H9 (cell line): ENCODE data around the gene IFNG-AS1. TPM values are rescaled to one million over a fixed set of nuclear protein-coding genes. Genes with fewer than 3 reads are reported as not detected.

Experiments
- DNase-seq: peaks from one replicate; pipeline ENCODE4 v3.0.0-alpha.2; 2017
- H2AFZ ChIP-seq: one replicate; pipeline ENCODE4 v1.6.1; 2013; ENCODE audit warnings: mild to moderate bottlenecking, low read length, control low read depth, moderate library complexity
- H2AK5ac ChIP-seq: 2 replicates; pipeline ENCODE4 v1.6.1; 2013; ENCODE audit warnings: low read length, control low read depth, mixed read lengths; ENCODE audit not compliant: insufficient read length
- H2BK120ac ChIP-seq: one replicate; pipeline ENCODE4 v1.6.1; 2013; ENCODE audit warnings: low read depth, mild to moderate bottlenecking, low read length, control low read depth, inconsistent platforms; ENCODE audit not compliant: poor library complexity, severe bottlenecking
- H2BK12ac ChIP-seq: 2 replicates; pipeline ENCODE4 v1.6.1; 2013; ENCODE audit warnings: low read length, control low read depth, mixed read lengths, low read depth; ENCODE audit not compliant: insufficient read length
- H2BK15ac ChIP-seq: 2 replicates; pipeline ENCODE4 v1.6.1; 2013; ENCODE audit warnings: low read depth, low read length, control low read depth
- H2BK20ac ChIP-seq: one replicate; pipeline ENCODE4 v1.6.1; 2013; ENCODE audit warnings: low read depth, mild to moderate bottlenecking, low read length, control low read depth, inconsistent platforms; ENCODE audit not compliant: poor library complexity, severe bottlenecking
- H2BK5ac ChIP-seq: 2 replicates; pipeline ENCODE4 v1.6.1; 2013; ENCODE audit warnings: low read length, control low read depth, mixed read lengths; ENCODE audit not compliant: insufficient read length
- H3K14ac ChIP-seq: 2 replicates; pipeline ENCODE4 v1.6.1; 2013; ENCODE audit warnings: low read length, control low read depth; ENCODE audit not compliant: insufficient read depth
- H3K18ac ChIP-seq: 2 replicates; pipeline ENCODE4 v1.6.1; 2013; ENCODE audit warnings: low read depth, mild to moderate bottlenecking, mixed read lengths, low read length, control low read depth; ENCODE audit not compliant: insufficient read length
- H3K23ac ChIP-seq: 2 replicates; pipeline ENCODE4 v1.6.1; 2013; ENCODE audit warnings: low read length, control low read depth, mixed read lengths, low read depth; ENCODE audit not compliant: insufficient read length
- H3K23me2 ChIP-seq: 2 replicates; pipeline ENCODE4 v1.6.1; 2013; ENCODE audit warnings: low read depth, mild to moderate bottlenecking, mixed read lengths, low read length, control low read depth; ENCODE audit not compliant: insufficient read length, poor library complexity, severe bottlenecking
- H3K27ac ChIP-seq: 2 replicates; pipeline ENCODE4 v1.5.1; 2013; ENCODE audit warnings: low read length, control low read depth, mixed read lengths, low read depth; ENCODE audit not compliant: insufficient read length
- H3K27me3 ChIP-seq: 2 replicates; pipeline ENCODE4 v1.6.1; 2013; ENCODE audit warnings: low read length, control low read depth, inconsistent platforms; ENCODE audit not compliant: insufficient read depth
- H3K4ac ChIP-seq: 2 replicates; pipeline ENCODE4 v1.6.1; 2013; ENCODE audit warnings: low read depth, mild to moderate bottlenecking, control low read depth, inconsistent platforms, low read length, moderate library complexity
- H3K4me1 ChIP-seq: 2 replicates; pipeline ENCODE4 v1.6.1; 2013; ENCODE audit warnings: low read length, control low read depth, inconsistent platforms; ENCODE audit not compliant: insufficient read depth
- H3K4me2 ChIP-seq: 2 replicates; pipeline ENCODE4 v1.6.1; 2013; ENCODE audit warnings: low read length, control low read depth, mixed read lengths; ENCODE audit not compliant: insufficient read length, insufficient read depth
- H3K56ac ChIP-seq: 2 replicates; pipeline ENCODE4 v1.6.1; 2013; ENCODE audit warnings: low read depth, mild to moderate bottlenecking, mixed read lengths, low read length, control low read depth; ENCODE audit not compliant: insufficient read length
- H3K79me1 ChIP-seq: 2 replicates; pipeline ENCODE4 v1.6.1; 2013; ENCODE audit warnings: low read depth, mild to moderate bottlenecking, moderate library complexity, low read length, control low read depth, inconsistent platforms; ENCODE audit not compliant: insufficient read depth, poor library complexity, severe bottlenecking
- H3K79me2 ChIP-seq: 2 replicates; pipeline ENCODE4 v1.6.1; 2013; ENCODE audit warnings: low read length, control low read depth, inconsistent platforms; ENCODE audit not compliant: insufficient read depth
- H3K9ac ChIP-seq: 2 replicates; pipeline ENCODE4 v1.6.1; 2013; ENCODE audit warnings: low read length, control low read depth, mixed read lengths; ENCODE audit not compliant: insufficient read length; ENCODE audit errors: extremely low read depth
- H3K9me3 ChIP-seq: one replicate; pipeline ENCODE4 v1.6.1; 2013; ENCODE audit warnings: low read depth, low read length, inconsistent platforms; ENCODE audit not compliant: control insufficient read depth
- H3T11ph ChIP-seq: one replicate; pipeline ENCODE4 v1.6.1; 2013; ENCODE audit warnings: mild to moderate bottlenecking, low read length, control low read depth, inconsistent platforms
- H4K20me1 ChIP-seq: one replicate; pipeline ENCODE4 v1.6.1; 2013; ENCODE audit not compliant: control insufficient read depth, insufficient read length, insufficient read depth
- H4K5ac ChIP-seq: 2 replicates; pipeline ENCODE4 v1.6.1; 2013; ENCODE audit warnings: low read depth, mild to moderate bottlenecking, mixed read lengths, low read length, control low read depth; ENCODE audit not compliant: insufficient read length
- H4K8ac ChIP-seq: replicated peaks from 2 replicates; pipeline ENCODE4 v1.6.1; 2013; ENCODE audit warnings: low read length, control low read depth, mixed read lengths, low read depth; ENCODE audit not compliant: insufficient read length
- H4K91ac ChIP-seq: 2 replicates; pipeline ENCODE4 v1.6.1; 2013; ENCODE audit warnings: low read depth, mild to moderate bottlenecking, moderate library complexity, mixed read lengths, low read length, control low read depth; ENCODE audit not compliant: insufficient read length
- H3K27ac Mint-ChIP-seq, 3 experiments: 2 replicates in 2 of 3; 3 replicates in 1 of 3; pipeline ENCODE4 v1.8.0; 2020 to 2021; ENCODE audit warnings: mixed read lengths in 3 of 3, mild to moderate bottlenecking in 1 of 3, moderate library complexity in 1 of 3
- H3K27me3 Mint-ChIP-seq: 2 replicates; pipeline ENCODE4 v1.8.0; 2021; ENCODE audit warnings: low read depth, mild to moderate bottlenecking, moderate library complexity, mixed read lengths
- H3K36me3 Mint-ChIP-seq, 3 experiments: 2 replicates in 2 of 3; 3 replicates in 1 of 3; pipeline ENCODE4 v1.8.0; 2020 to 2021; ENCODE audit warnings: low read depth in 3 of 3, mixed read lengths in 3 of 3; ENCODE audit not compliant: insufficient read depth in 1 of 3
- H3K4me1 Mint-ChIP-seq, 2 experiments: 2 replicates each; pipeline ENCODE4 v1.8.0; 2020; ENCODE audit warnings: mixed read lengths in 2 of 2
- H3K4me3 Mint-ChIP-seq, 2 experiments: 2 replicates in 1 of 2; 3 replicates in 1 of 2; pipeline ENCODE4 v1.8.0; 2020 to 2021; ENCODE audit warnings: mild to moderate bottlenecking in 2 of 2, mixed read lengths in 2 of 2, moderate library complexity in 1 of 2
- H3K9me3 Mint-ChIP-seq, 2 experiments: 2 replicates in 1 of 2; 3 replicates in 1 of 2; pipeline ENCODE4 v1.8.0; 2020; ENCODE audit warnings: mild to moderate bottlenecking in 2 of 2, mixed read lengths in 2 of 2, moderate library complexity in 1 of 2
- whole genome bisulfite sequencing: extraction: QIAGEN DNeasy Blood & Tissue Kit; methylation state at CpG from one replicate; pipeline ENCODE4 v1.1.7; 2013; ENCODE audit warnings: missing lambda C conversion rate, low lambda C conversion rate, mixed read lengths; ENCODE audit not compliant: insufficient read length; ENCODE audit errors: extremely low coverage; 5-methylcytosine and 5-hydroxymethylcytosine counted together
- total RNA-seq: library from RNA; stranded (reverse); gene quantifications from 2 replicates; pipeline ENCODE4 v1.2.1, GENCODE V29; 2021
- TF ChIP-seq, protein P1 (sequence below): fragments of 200-600 bp; sonication (generic); conservative IDR thresholded peaks from 3 replicates; pipeline ENCODE4 v1.8.0; 2021; ENCODE audit warnings: antibody characterized with exemption, mild to moderate bottlenecking

The IFNG-AS1 gene
- total RNA-seq, 1 experiment from 2014 or later, result not detected

DNA sequence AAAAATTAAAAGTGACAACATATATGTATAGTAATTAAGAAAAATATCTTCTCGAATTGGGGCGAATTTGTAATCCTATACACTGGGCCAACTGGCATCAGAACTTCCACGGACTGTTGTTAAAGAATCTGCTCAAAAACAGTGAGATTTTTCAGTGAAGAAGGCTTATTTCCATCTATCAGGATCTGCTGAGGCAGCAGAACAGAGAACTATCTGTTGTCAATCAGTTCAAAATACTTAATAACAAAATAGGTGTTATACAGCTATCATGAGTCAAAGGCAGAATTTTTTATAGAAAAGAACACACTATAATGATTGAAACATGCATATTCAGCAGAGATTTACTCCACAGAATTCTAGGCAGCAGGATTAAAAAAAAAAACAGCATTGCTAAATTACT, 41.9 kb downstream of the IFNG-AS1 start:
- Mint-ChIP-seq H3K4me3 (no peak overlapping the region), H3K4me1 (no peaks in the 10 kb centered on the region), H3K27ac (no peak overlapping the region), H3K27me3 (no peaks in the 10 kb centered on the region), H3K9me3 (no peaks in the 10 kb centered on the region), H3K36me3 (no peaks in the 10 kb centered on the region)
- no peak overlapping the region for H4K5ac ChIP-seq
- H3K27ac ChIP-seq, result no peak overlapping the region
- H2AFZ ChIP-seq, result no peak overlapping the region
- no peak overlapping the region for H3K4me2 ChIP-seq
- no peaks in the 10 kb centered on the region for H3K23me2 ChIP-seq
- no peaks in the 10 kb centered on the region for H3K79me2 ChIP-seq
- H2AK5ac ChIP-seq, result no peak overlapping the region
- H2BK15ac ChIP-seq, result no peak overlapping the region
- no peaks in the 10 kb centered on the region for H3K79me1 ChIP-seq
- no peaks in the 10 kb centered on the region for H3K9me3 ChIP-seq
- no peak overlapping the region for H3K56ac ChIP-seq
- DNase-seq, result no peak
- no peak overlapping the region for H2BK5ac ChIP-seq
- H3K18ac ChIP-seq, result no peak overlapping the region
- TF ChIP-seq, protein P1, sequence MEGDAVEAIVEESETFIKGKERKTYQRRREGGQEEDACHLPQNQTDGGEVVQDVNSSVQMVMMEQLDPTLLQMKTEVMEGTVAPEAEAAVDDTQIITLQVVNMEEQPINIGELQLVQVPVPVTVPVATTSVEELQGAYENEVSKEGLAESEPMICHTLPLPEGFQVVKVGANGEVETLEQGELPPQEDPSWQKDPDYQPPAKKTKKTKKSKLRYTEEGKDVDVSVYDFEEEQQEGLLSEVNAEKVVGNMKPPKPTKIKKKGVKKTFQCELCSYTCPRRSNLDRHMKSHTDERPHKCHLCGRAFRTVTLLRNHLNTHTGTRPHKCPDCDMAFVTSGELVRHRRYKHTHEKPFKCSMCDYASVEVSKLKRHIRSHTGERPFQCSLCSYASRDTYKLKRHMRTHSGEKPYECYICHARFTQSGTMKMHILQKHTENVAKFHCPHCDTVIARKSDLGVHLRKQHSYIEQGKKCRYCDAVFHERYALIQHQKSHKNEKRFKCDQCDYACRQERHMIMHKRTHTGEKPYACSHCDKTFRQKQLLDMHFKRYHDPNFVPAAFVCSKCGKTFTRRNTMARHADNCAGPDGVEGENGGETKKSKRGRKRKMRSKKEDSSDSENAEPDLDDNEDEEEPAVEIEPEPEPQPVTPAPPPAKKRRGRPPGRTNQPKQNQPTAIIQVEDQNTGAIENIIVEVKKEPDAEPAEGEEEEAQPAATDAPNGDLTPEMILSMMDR, result no peak
- no peaks in the 10 kb centered on the region for H3K27me3 ChIP-seq
- H3T11ph ChIP-seq, result no peak overlapping the region
- no peak overlapping the region for H3K14ac ChIP-seq
- H4K8ac ChIP-seq, result no peak overlapping the region
- no peak overlapping the region for H3K9ac ChIP-seq
- no peaks in the 10 kb centered on the region for H3K4me1 ChIP-seq
- H3K23ac ChIP-seq, result no peak overlapping the region
- H2BK120ac ChIP-seq, result no peak overlapping the region
- no peaks in the 10 kb centered on the region for H4K20me1 ChIP-seq
- no peak overlapping the region for H4K91ac ChIP-seq
- H2BK12ac ChIP-seq, result no peak overlapping the region
- no peak overlapping the region for H2BK20ac ChIP-seq
- no peak overlapping the region for H3K4ac ChIP-seq
- WGBS, result no CpG with 5 or more reads among the region's 3 CpGs
